Activated effector memory CD4-positive, alpha-beta T cell treated with anti-CD3 and anti-CD28 coated beads, Interleukin-2, amount 50 U/mL, for 16 hours (primary cell): ENCODE results near the gene VAV3.
"Not testable (repeated sequence)": the region's sequence is repeated elsewhere in the genome, so short reads cannot be mapped to it uniquely, and the experiment has no call there.

Source experiments
- DNase-seq: peaks from one replicate; pipeline ENCODE4 v3.0.0-alpha.2; 2020

Gene VAV3

GRCh38 chr1:107726860-107727259, 238.1 kb downstream of the VAV3 start:
- no peak for DNase-seq

- DNase-seq: no peak
These were observed 240.3 kb downstream of the VAV3 start for GRCh38 chr1:107724648-107725047.

- not testable (repeated sequence) for DNase-seq
These were observed 244.8 kb downstream of the VAV3 start for GRCh38 chr1:107720210-107720609.

- DNase-seq: no peak
These were observed 255.0 kb downstream of the VAV3 start for GRCh38 chr1:107710005-107710404.

- DNase-seq: no peak
These were observed 257.9 kb downstream of the VAV3 start for GRCh38 chr1:107707111-107707510.

GRCh38 chr1:107706182-107706581, 258.8 kb downstream of the VAV3 start:
- DNase-seq: no peak

GRCh38 chr1:107704911-107705310, 260.1 kb downstream of the VAV3 start:
- no peak for DNase-seq

GRCh38 chr1:107702946-107703571, 261.9 kb downstream of the VAV3 start:
- DNase-seq: no peak

- DNase-seq: not testable (repeated sequence)
These were observed 264.3 kb downstream of the VAV3 start for GRCh38 chr1:107700651-107701050.

GRCh38 chr1:107698161-107698560, 266.8 kb downstream of the VAV3 start:
- no peak for DNase-seq

- DNase-seq: no peak
These were observed 269.6 kb downstream of the VAV3 start for GRCh38 chr1:107695341-107695740.

- no peak for DNase-seq
These were observed 272.2 kb downstream of the VAV3 start for GRCh38 chr1:107692580-107693345.

GRCh38 chr1:107691540-107691939, 273.4 kb downstream of the VAV3 start:
- DNase-seq: no peak

GRCh38 chr1:107690491-107690890, 274.5 kb downstream of the VAV3 start:
- DNase-seq: no peak

GRCh38 chr1:107689733-107690132, 275.2 kb downstream of the VAV3 start:
- DNase-seq: no peak

GRCh38 chr1:107689159-107689558, 275.8 kb downstream of the VAV3 start:
- no peak for DNase-seq

- DNase-seq: no peak
These were observed 276.9 kb downstream of the VAV3 start for GRCh38 chr1:107687849-107688753.

- no peak for DNase-seq
These were observed 281.3 kb downstream of the VAV3 start for GRCh38 chr1:107683683-107684082.

GRCh38 chr1:107683191-107683657, 281.8 kb downstream of the VAV3 start:
- no peak for DNase-seq

GRCh38 chr1:107682467-107682866, 282.5 kb downstream of the VAV3 start:
- no peak for DNase-seq

- DNase-seq: no peak
These were observed 283.9 kb downstream of the VAV3 start for GRCh38 chr1:107681001-107681479.

- DNase-seq: no peak
These were observed 284.4 kb downstream of the VAV3 start for GRCh38 chr1:107680579-107680985.

GRCh38 chr1:107679411-107679953, 285.5 kb downstream of the VAV3 start:
- DNase-seq: no peak
